Forelimb muscle (tissue), 1 donor: Measurements from ENCODE around the gene SLC25A44. TPM values are rescaled to one million over a fixed set of nuclear protein-coding genes. Genes with fewer than 3 reads are reported as not detected.

Experiments used
- DNase-seq: peaks from one replicate; pipeline ENCODE4 v3.0.0-alpha.2; 2013; ENCODE audit warnings: low read depth
- polyA plus RNA-seq: library from polyadenylated mRNA; unstranded; fragments of 120-200 nt; gene quantifications from one replicate; pipeline ENCODE4 v1.2.1, GENCODE V29; 2013; ENCODE audit not compliant: insufficient read length

Gene SLC25A44, protein sequence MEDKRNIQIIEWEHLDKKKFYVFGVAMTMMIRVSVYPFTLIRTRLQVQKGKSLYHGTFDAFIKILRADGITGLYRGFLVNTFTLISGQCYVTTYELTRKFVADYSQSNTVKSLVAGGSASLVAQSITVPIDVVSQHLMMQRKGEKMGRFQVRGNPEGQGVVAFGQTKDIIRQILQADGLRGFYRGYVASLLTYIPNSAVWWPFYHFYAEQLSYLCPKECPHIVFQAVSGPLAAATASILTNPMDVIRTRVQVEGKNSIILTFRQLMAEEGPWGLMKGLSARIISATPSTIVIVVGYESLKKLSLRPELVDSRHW
- polyA plus RNA-seq, result 10.8 TPM

- DNase-seq, result peak; percentile 100
Observed at GRCh38 chr1:156193488-156194299, at the start of gene SLC25A44. TSS of gene SLC25A44 (plus strand) at chr1:156194104. CDS start at chr1:156199848, 5,744 bp downstream.

DNA sequence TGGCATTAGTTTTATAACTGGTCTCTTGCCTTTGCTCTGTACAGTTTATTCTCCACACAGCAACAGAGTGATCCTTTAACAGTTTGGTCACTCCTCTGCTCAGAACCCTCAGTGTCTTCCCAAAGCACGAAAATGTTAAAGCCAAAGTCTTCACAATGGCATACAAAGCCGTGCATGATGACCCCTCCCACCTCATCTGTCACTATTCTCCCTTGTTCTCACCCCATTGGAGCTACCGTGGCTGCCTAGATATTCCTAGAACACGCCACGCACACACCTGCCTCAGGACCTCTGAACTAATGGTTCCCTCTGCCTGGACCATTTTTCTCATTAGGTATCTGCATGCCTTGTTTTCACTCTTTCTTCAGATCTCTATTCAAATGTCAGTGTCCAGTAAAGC lies 49.2 kb upstream of the SLC25A44 start:
- DNase-seq, result no peak

DNA sequence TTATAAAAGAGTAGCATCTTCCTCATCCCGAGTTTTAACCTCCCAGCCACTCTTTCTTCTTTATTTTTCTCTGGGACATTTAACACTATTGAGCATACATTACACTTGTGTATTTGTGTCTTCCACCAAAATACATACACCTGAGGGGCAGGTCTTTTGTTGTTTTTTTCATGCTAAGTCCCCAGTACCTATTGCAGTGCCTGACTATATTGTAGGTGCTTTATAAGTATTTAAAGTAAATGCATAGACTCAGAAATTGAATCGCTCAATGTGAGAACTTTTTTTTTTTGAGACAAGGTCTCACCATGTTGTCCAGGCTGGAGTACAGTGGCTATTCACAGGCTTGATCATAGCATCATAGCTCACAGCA lies 48.3 kb upstream of the SLC25A44 start:
- DNase-seq, result no peak

DNA sequence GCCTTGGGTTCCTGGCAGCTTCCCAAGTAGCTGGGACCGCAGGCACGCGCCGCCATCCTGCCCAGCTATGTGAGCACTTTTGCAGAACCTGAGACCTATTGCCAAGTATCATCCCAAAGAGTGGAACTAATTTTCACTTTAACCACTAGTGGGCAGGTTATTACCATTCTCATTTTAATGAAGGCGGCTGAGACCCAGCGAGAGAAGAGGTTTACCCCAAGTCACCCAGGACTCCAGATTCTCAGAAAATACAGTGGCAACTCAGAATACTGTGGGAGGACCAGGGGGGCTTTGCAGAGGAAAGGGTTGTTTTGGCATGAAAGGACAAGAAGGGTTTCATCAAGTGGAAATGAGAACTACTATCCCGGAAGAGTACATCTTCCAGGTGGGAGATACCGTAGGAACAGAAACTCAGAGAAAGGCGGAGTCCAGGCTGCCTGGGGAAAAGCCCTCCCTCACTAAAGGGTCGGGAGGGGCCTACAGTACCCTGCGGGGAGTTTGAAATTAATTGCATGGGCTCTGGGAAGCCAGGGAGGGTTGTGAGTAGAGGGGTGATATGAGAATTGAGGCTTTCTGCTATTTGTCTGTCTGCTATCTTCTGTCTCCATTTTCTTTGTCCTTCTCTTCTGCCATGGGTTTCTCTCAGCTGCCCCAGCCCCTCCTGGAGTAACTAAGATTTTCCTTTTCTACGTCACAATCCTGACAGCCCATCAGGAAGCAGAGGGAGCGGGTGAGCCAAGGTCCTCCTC lies 47.7 kb upstream of the SLC25A44 start:
- DNase-seq, result no peak

GRCh38 chr1:156146769-156147405 lies 47.0 kb upstream of the SLC25A44 start:
- no peak for DNase-seq

DNA sequence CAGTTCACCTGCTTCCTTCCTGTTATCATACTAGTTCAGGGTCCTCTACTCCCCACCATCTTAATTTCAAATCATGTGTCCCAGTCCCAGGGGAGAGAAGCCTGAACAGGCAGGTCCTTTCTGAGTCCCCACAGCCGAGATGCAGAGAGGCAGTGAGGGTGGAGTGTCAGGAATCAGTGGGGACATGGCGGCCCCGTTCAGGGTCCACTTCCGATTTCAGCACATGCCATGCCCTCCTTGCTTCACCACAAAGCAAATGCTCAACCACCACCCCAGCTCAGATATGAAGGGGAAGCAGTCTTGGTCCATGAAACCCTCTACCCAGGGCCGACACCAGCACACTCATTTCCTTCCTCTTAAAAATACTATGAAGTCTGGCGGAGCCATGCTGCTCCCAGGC lies 45.7 kb upstream of the SLC25A44 start:
- no peak for DNase-seq

DNA sequence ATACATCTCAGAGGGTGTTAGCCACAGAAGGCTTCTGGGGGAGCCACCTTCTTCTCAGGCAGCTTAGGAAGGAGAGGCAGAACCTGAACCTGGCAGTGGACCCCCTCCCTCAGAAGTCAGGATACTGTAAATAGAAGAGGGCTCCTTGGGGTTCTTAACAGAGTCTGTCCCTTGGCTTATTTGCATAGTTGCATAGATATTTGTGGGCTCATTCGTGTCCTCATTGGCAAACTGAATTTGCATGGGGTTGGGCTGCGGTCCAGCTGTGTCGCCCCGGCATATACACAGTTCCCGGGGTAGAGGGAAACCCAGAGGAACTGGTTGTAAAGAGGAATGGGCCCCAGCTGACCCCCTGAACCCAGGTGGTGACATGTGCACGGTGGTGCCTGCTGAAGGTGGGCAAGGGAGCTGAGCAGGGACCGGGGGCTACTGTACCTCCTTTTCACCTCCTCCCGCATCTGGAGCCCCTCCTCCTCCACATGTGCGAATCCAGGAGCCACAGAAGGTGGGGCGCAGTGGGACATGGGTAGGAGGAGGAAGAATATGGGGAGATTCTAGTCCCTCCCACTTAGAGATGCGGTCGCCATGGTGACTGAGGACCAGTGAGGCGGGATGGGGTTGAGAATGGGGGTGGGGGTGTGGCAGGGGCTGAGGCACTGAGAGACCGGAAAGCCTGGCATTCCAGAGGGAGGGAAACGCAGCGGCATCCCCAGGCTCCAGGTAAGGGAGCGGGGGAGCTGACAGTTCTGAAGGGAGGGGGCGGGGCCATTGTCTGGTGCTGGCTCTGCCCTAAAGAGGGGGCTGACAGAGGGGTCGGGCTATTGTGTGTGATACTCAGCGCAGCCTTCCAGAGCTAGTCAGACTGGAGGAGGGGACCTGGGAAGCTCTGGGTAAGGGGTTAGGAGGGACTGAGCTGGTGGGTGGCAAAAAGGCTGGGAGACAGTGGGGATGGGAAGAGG lies 44.3 kb upstream of the SLC25A44 start:
- DNase-seq, result no peak

DNA sequence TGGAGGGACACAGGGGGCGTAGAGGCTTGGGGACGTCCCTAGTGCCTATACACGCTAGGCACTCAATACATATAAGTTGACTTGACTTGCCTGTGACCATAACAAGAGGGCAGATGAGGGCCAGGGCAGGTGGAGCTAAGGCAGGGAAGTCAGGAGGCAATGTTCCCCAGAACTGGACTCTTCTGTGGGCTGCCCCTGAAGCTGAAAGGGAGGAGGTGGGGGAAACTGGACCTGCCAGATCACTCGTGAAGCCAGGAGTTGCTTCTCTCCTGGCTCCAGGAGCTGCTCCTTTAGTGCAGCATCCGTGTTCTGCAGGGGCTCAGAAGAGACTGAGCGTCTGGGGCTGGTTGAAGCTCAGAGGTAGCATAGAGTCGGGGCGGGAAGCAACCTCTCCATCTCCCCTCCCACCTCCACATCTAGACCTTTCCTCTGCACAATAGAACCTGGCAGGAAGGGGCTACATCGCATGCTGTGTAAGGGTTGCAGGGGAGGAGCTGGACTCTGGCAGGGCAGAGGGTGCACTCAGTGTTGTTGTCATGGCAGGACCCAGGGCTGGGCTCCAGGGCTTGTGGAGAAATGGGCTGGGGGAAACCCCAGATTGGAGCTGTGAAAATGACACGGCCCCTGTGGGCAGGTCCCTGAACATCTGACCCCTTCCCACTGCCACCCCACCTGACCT lies 43.4 kb upstream of the SLC25A44 start:
- DNase-seq, result no peak

DNA sequence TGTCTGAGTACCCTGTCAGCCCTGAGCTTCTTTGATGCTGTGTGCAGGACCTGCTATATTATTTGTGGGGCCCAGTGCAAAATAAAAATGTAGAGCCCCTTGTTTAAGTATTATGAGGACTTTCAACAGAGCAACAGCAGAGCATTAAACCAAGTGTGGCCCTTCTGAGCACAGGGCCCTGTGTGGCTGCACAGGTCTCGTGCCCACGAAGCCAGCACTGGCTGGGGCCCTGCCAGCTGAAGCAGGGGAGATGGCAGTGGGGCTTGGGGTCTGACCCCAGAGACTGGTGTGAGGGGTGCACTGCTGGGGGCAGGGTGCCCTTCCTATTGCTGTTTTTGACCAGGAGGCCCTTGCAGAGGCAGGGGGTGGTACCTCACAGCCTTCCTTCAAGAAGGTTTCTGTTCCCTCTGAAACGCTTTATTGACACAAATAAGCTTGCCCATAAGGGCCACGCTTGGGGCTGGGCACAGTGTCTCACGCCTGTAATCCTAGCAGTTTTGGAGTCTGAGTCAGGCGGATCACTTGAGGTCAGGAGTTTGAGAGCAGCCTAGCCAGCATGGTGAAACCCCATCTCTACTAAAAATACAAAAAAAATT lies 42.7 kb upstream of the SLC25A44 start:
- DNase-seq, result no peak

DNA sequence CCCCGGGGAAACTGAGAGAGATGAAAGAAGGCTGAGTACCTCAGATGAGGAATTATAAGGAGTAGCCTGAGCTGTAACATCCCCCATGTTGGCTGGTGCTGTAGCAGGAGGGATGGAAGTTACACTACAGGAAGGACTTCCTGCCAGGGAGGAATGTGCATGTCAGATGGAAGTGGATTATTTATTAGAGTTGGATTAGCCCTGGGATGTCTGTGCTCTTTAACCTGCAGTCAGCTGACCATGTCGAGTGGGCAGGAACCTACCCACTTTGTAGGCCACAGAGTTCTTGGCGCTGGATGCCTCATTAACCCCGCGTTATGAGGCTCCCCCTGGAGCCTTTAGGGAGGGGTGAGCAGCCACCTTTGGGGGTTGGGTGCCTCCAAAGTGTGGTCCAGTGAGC lies 41.3 kb upstream of the SLC25A44 start:
- DNase-seq, result no peak

- DNase-seq, result no peak
Observed at GRCh38 chr1:156153362-156153761, 40.5 kb upstream of the SLC25A44 start, which contains the start of gene SEMA4A. TSS of gene SEMA4A (plus strand) at chr1:156153585. CDS start at chr1:156154579, 994 bp downstream.

DNA sequence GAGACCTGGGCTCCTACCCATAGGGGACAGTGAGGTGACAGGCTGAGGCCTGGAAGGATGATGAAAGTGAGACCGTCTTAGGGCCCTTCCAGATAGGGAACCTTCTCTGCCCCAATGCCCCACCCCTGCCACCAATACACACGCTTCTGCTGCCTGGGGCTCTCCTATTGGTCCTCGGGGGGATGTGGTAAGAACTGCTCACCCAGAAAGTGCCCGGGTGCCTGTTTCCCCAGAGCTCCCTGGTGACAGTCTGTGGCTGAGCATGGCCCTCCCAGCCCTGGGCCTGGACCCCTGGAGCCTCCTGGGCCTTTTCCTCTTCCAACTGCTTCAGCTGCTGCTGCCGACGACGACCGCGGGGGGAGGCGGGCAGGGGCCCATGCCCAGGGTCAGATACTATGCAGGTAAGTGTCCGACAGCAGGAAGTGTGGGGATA lies 39.6 kb upstream of the SLC25A44 start:
- no peak for DNase-seq

- no peak for DNase-seq
Observed at GRCh38 chr1:156155756-156156510, 38.0 kb upstream of the SLC25A44 start.

DNA sequence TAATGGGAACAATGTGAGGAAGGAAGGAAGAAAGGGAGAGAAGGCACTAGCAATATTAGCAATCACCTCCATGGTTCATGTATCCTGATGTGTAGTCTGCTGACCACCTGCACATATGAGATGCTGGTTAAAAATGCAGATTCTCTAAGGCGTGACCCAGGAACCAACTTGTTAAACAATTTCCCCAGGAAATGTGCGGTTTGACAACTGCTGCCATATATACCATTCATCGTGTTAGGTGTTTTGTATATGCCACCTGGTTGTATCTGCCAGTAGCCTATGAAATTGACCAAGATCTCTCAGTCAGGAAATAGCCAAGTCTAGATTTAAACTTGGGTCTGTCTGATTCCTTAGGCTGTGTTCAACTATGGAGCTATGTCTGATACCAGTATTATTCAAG lies 36.4 kb upstream of the SLC25A44 start:
- DNase-seq, result no peak

DNA sequence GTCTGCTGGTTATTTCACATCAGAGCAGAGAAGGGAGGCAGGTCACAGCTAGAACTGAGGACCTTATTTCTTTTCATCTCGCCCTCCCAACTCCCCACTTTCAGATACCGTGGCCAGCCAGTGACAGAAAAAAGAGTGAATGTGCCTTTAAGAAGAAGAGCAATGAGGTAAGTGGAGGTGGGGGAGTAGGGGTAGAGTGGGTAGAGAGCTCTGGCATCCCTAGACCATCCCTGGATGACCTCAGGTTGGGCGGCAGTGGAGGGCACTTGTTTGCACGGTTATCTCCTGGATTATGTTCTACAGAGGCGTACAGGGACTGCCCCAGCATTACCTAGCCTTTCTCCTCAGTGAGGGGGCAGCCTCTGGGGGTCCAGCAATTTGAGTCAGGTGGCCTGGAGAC lies 35.9 kb upstream of the SLC25A44 start:
- no peak for DNase-seq

DNA sequence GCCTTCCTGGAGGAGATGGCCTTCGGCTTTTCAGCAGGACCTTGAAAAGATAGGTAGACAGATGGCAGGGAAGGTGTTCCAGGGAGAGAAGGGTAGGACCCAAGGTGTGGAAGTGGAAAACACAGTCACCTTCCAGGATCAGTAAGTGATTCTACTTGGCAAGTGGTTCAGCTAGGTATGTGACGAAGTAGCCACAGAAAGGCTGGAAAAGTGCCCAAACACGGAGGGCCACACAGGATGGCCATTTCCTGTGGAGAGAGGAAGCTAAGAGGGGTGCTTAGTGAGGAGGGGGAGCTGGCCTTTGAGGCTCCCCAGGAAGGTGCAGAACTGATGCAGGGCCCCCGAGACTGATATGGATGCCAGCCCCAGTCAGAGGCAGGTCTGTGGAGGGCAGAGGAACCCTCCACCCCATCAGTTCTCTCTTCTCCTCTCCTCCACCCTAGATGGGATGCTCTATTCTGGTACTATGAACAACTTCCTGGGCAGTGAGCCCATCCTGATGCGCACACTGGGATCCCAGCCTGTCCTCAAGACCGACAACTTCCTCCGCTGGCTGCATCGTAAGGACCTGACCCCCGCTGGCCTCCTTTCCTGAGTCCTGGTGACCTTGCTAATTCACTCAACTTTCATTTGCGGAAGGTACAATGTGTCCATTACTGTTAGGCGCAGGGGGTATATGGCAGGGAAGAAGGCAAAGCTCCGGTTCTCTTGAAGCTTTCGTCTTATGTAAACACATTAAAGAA lies 33.7 kb upstream of the SLC25A44 start:
- no peak for DNase-seq

GRCh38 chr1:156160743-156161171 lies 33.1 kb upstream of the SLC25A44 start:
- DNase-seq, result peak; percentile 41

GRCh38 chr1:156162430-156163037 lies 31.4 kb upstream of the SLC25A44 start:
- DNase-seq, result no peak
